ENCODE data around the gene TBCD.
A peak's percentile ranks its signal among the peaks of the same experiment; 100 is the strongest.

The TBCD gene

GRCh38 chr17:82830249-82830661 lies 78.4 kb downstream of the TBCD start:
- TF ChIP-seq CTCF (IDR thresholded peaks at IDR 0.05; ENCODE audit: low read depth, low read length) = no peak

GRCh38 chr17:82831041-82831817 lies 79.4 kb downstream of the TBCD start:
- no peak overlapping the region for H3K4me3 ChIP-seq (replicated peaks in 1 of 2; ENCODE audit: low read depth in 2 of 2, low read length in 2 of 2)
- TF ChIP-seq CTCF (IDR thresholded peaks at IDR 0.05; ENCODE audit: low read depth, low read length) = no peak
- no peak for DNase-seq (ENCODE audit: low read depth in 2 of 2)

More at GRCh38 chr17:82830249-82830661, 78.4 kb downstream of the TBCD start:
- no peak overlapping the region for H3K4me3 ChIP-seq (replicated peaks in 1 of 2; ENCODE audit: low read depth in 2 of 2, low read length in 2 of 2)
- peak; percentile 61 to 72 for DNase-seq (ENCODE audit: low read depth in 2 of 2)

DNA sequence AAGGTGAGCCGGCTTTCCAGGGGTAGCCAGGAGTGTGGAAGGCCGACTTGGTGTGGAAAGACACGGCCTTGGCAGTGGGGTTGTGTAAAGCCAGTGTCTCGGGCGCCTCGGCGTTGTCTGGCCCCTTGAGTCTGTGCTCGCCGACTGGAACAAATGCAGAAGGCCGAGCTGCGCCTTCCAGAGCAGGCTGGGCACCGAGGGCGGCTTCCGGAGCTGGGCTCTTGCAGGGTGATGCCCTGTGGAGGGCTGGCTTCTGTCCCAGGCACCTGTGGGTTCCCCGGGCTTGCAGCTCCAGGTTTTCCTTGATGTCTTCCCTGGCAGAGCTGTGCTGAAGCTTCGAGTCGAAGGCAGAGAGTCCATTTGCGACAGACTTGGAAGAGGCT lies 79.9 kb downstream of the TBCD start:
- TF ChIP-seq CTCF (IDR thresholded peaks at IDR 0.05; ENCODE audit: low read depth, low read length) = no peak
- no peak overlapping the region for H3K4me3 ChIP-seq (replicated peaks in 1 of 2; ENCODE audit: low read depth in 2 of 2, low read length in 2 of 2)
- no peak for DNase-seq (ENCODE audit: low read depth in 2 of 2)

DNA sequence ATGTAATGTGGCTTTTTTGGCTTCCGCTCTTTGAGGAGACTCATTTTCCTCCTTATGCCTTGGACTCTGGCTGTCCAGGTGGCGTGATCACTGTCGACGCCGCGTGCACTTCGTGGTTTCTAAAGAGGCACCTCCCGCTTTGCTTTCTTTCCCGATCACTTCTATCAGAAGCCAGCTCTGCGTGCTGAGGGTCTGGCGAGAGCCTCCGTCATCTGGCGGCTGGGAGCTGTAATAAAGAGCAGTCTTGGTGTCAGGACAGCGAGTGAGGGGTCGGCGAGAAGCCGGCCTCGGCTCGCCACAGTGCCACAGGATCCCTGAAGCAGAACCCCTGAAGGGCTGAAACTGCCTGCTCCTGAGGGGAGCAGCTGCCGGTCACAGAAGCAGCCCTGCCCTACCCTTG lies 80.5 kb downstream of the TBCD start:
- H3K4me3 ChIP-seq (replicated peaks in 1 of 2; ENCODE audit: low read depth in 2 of 2, low read length in 2 of 2) = no peak overlapping the region
- DNase-seq (ENCODE audit: low read depth in 2 of 2) = no peak
- TF ChIP-seq CTCF (IDR thresholded peaks at IDR 0.05; ENCODE audit: low read depth, low read length) = no peak

DNA sequence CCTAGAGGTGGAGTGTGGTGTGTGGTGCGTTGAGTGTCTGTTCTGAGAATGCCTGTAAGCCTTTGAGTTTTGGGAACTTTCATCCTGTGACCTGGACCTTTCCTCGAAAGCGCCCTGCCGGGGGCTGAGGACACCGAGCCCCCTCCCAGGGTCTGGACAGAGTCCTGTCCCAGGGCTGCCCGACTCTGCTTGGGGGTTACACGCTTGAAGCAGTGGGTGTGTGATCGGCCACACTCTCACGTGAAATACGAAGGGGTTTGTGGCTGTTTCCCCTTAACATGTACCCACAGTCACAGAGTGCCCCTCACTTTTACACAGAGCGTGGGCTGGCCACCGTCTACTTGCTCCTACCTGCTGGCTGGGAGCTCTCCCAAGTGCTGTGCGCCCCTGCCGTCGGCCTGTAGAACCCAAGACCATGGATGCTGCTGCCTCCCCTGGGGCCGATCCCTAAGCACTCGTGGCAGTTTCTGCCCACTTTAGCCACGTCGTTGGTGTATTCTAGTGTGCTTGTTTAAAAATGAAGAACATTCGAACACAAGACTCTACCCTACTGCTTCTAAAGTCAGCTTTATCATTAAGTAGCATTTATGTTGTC lies 81.1 kb downstream of the TBCD start:
- no peak for DNase-seq (ENCODE audit: low read depth in 2 of 2)
- no peak for TF ChIP-seq CTCF (IDR thresholded peaks at IDR 0.05; ENCODE audit: low read depth, low read length)
- no peak overlapping the region for H3K4me3 ChIP-seq (replicated peaks in 1 of 2; ENCODE audit: low read depth in 2 of 2, low read length in 2 of 2)

DNA sequence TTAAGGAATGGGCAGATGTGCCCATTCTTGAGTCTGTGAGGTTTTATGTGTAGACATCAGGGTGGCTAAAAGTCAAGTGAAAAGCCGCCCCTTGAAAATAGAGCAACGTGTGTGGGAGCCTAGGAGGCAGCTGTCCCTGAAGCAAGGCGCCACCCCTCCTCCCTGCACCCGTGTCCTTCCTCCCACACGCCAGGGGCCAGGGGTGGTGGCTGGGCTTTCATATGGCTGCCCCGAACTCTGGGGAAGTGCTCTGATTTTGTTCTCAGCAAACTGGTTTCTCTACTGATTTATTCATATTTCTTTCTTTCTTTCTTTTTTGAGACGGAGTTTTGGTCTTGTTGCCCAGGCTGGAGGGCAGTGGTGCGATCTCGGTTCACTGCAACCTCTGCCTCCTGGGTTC lies 83.3 kb downstream of the TBCD start:
- TF ChIP-seq CTCF (IDR thresholded peaks at IDR 0.05; ENCODE audit: low read depth, low read length) = no peak
- no peak for DNase-seq (ENCODE audit: low read depth in 2 of 2)
- no peak overlapping the region for H3K4me3 ChIP-seq (replicated peaks in 1 of 2; ENCODE audit: low read depth in 2 of 2, low read length in 2 of 2)

Measured in cardiac fibroblast (primary cell).